GM23338 (cell line): ENCODE results near the gene HSDL2. TPM values are rescaled to one million over a fixed set of nuclear protein-coding genes. Genes with fewer than 3 reads are reported as not detected.
A peak's percentile ranks its signal among the peaks of the same experiment; 100 is the strongest.

ENCODE experiments used
- ATAC-seq: fragments of 200-7000 bp; cut with Tn5 transposase; 3 replicates; pipeline ENCODE4 v1.9.1; 2020
- DNase-seq: peaks from one replicate; pipeline ENCODE4 v3.0.0-alpha.2; 2015; ENCODE audit warnings: low spot score
- H2AFZ ChIP-seq: fragments of 200-600 bp; sonication (generic); 2 replicates; pipeline ENCODE4 v1.8.0; 2016; ENCODE audit warnings: antibody characterized with exemption, mild to moderate bottlenecking, moderate library complexity
- H3F3A ChIP-seq: fragments of 200-600 bp; sonication (generic); replicated peaks from 2 replicates; pipeline ENCODE4 v1.8.0; 2017; ENCODE audit warnings: antibody characterized with exemption, mixed run types, low read depth
- H3K27ac ChIP-seq: fragments of 200-600 bp; sonication (generic); 2 replicates; pipeline ENCODE4 v1.6.1; 2016; ENCODE audit warnings: low read depth
- H3K27me3 ChIP-seq: fragments of 200-600 bp; sonication (generic); 2 replicates; pipeline ENCODE4 v1.8.0; 2016; ENCODE audit warnings: mild to moderate bottlenecking, mixed run types, moderate library complexity; ENCODE audit not compliant: insufficient read depth
- H3K36me3 ChIP-seq: fragments of 200-600 bp; sonication (generic); 2 replicates; pipeline ENCODE4 v1.8.0; 2016; ENCODE audit warnings: mild to moderate bottlenecking; ENCODE audit not compliant: insufficient read depth
- H3K4me1 ChIP-seq: fragments of 200-600 bp; sonication (generic); 2 replicates; pipeline ENCODE4 v1.8.0; 2016; ENCODE audit warnings: mild to moderate bottlenecking, moderate library complexity; ENCODE audit not compliant: insufficient read depth
- H3K4me2 ChIP-seq: fragments of 200-600 bp; sonication (generic); 2 replicates; pipeline ENCODE4 v1.7.1; 2017; ENCODE audit warnings: mixed run types
- H3K4me3 ChIP-seq: fragments of 200-600 bp; sonication (generic); 2 replicates; pipeline ENCODE4 v1.6.1; 2016; ENCODE audit warnings: mixed run types
- H3K79me2 ChIP-seq: fragments of 200-600 bp; sonication (generic); replicated peaks from 2 replicates; pipeline ENCODE4 v1.8.0; 2017; ENCODE audit warnings: mild to moderate bottlenecking; ENCODE audit not compliant: insufficient read depth
- H3K9me2 ChIP-seq: fragments of 200-600 bp; sonication (generic); 2 replicates; pipeline ENCODE4 v1.8.0; 2017; ENCODE audit not compliant: insufficient read depth
- H4K20me1 ChIP-seq: fragments of 200-600 bp; sonication (generic); replicated peaks from 2 replicates; pipeline ENCODE4 v1.8.0; 2017; ENCODE audit warnings: mild to moderate bottlenecking; ENCODE audit not compliant: insufficient read depth
- H3K27ac Mint-ChIP-seq: 2 replicates; pipeline ENCODE4 v1.8.0; 2020; ENCODE audit warnings: inconsistent platforms, mild to moderate bottlenecking, moderate library complexity, mixed read lengths
- H3K27me3 Mint-ChIP-seq: 3 replicates; pipeline ENCODE4 v1.8.0; 2022; ENCODE audit warnings: low read depth, mild to moderate bottlenecking, moderate library complexity, mixed read lengths, inconsistent platforms; ENCODE audit not compliant: insufficient read depth, poor library complexity
- H3K36me3 Mint-ChIP-seq: 3 replicates; pipeline ENCODE4 v1.8.0; 2021; ENCODE audit warnings: low read depth, mild to moderate bottlenecking, inconsistent platforms, moderate library complexity, mixed read lengths
- H3K4me1 Mint-ChIP-seq: 3 replicates; pipeline ENCODE4 v1.8.0; 2020; ENCODE audit warnings: mild to moderate bottlenecking, inconsistent platforms, mixed read lengths
- H3K4me3 Mint-ChIP-seq: 3 replicates; pipeline ENCODE4 v1.8.0; 2021; ENCODE audit warnings: moderate library complexity, mild to moderate bottlenecking, inconsistent platforms, mixed read lengths
- H3K9me3 Mint-ChIP-seq: 3 replicates; pipeline ENCODE4 v1.8.0; 2020; ENCODE audit warnings: moderate library complexity, mild to moderate bottlenecking, inconsistent platforms, mixed read lengths
- CREB1 ChIP-seq: fragments of 250-450 bp; sonication (Bioruptor Pico); IDR thresholded peaks from 2 replicates; pipeline ENCODE4 v1.5.0; 2020; ENCODE audit warnings: low read depth, mild to moderate bottlenecking, moderate library complexity
- CTCF ChIP-seq, 2 experiments: fragments of 200-600 bp in 1 of 2; sonication (generic) in 1 of 2; conservative IDR thresholded peaks; 2 replicates each; pipeline versions ENCODE4 v1.5.1 to v1.6.1; 2016 to 2017; ENCODE audit warnings: antibody characterized with exemption in 2 of 2, low read depth in 2 of 2, mild to moderate bottlenecking in 2 of 2, moderate library complexity in 1 of 2
- ETS1 ChIP-seq: IDR thresholded peaks from 2 replicates; pipeline ENCODE4 v1.6.1; 2016; ENCODE audit warnings: antibody characterized with exemption
- EZH2 ChIP-seq: fragments of 200-600 bp; sonication (generic); IDR thresholded peaks from one replicate; pipeline ENCODE4 v1.8.0; 2017; ENCODE audit warnings: antibody characterized with exemption, mild to moderate bottlenecking, low read depth; ENCODE audit not compliant: unreplicated experiment
- JUNB ChIP-seq: IDR thresholded peaks from one replicate; pipeline ENCODE4 v1.6.1; 2016; ENCODE audit warnings: antibody characterized with exemption; ENCODE audit not compliant: unreplicated experiment
- NANOG ChIP-seq: IDR thresholded peaks from 2 replicates; pipeline ENCODE4 v1.6.1; 2016; ENCODE audit warnings: antibody characterized with exemption, borderline replicate concordance
- STAT1 ChIP-seq: IDR thresholded peaks from one replicate; pipeline ENCODE4 v1.6.1; 2016; ENCODE audit warnings: antibody characterized with exemption; ENCODE audit not compliant: unreplicated experiment
- ZNF114 ChIP-seq: fragments of 250-450 bp; sonication (Bioruptor Pico); IDR thresholded peaks from 2 replicates; pipeline ENCODE4 v1.5.0; 2020; ENCODE audit warnings: mild to moderate bottlenecking, moderate library complexity
- ZNF331 ChIP-seq: fragments of 250-450 bp; sonication (Bioruptor Pico); IDR thresholded peaks from 2 replicates; pipeline ENCODE4 v1.5.0; 2020; ENCODE audit warnings: low read depth, mild to moderate bottlenecking, moderate library complexity
- polyA plus RNA-seq: library from polyadenylated mRNA; unstranded; fragments of >200 nt; fragmentation: Nextera tagmentation; extraction: Ambion mirVana; gene quantifications from 2 replicates; pipeline ENCODE4 v1.2.1, GENCODE V29; 2016
- total RNA-seq: library from RNA; depleted of rRNA; stranded (reverse); fragments of >200 nt; shearing (Covaris generic); gene quantifications from 2 replicates; pipeline ENCODE4 v1.2.3, GENCODE V29; 2014

HSDL2 gene
- total and polyA plus RNA-seq, 2 experiments from 2014 or later = 11.4 to 15.3 TPM

DNA sequence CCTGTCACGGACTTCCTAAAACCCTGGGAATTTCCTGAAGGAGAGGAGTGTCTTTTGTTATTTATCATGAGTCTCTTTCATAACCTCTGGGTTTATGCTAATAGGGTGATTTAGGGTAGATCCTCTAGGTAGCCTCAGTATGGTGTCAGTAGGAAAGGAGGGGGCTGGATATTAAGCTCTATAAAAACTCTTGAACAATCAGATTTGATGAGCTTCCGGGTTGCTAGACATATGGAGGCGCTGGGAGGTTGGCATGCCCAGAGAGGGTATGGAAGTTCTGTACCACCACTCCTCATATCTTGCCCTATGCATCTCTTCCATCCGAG, 30.9 kb upstream of the HSDL2 start:
- H3K9me2 ChIP-seq = no peaks in the 10 kb centered on the region
- H3K4me2 ChIP-seq = peak overlapping the region; percentile 47
- H3K36me3 Mint-ChIP-seq = no peaks in the 10 kb centered on the region; the same call in 2 of the 3 replicates
- no peaks in the 10 kb centered on the region for H3K36me3 ChIP-seq
- peaks cover 19% of the 10 kb centered on the region for H3K4me1 Mint-ChIP-seq
- H3K27me3 ChIP-seq = no peaks in the 10 kb centered on the region
- peak; percentile 17 for DNase-seq
- TF ChIP-seq NANOG = 0 out of 2 replicates have a peak, but pooled peaks have one; percentile 25
- TF ChIP-seq EZH2 = no peak
- H4K20me1 ChIP-seq = no peaks in the 10 kb centered on the region
- peak overlapping the region; percentile 52; the same call in 1 of the 3 replicates for H3K4me3 Mint-ChIP-seq
- H3K27me3 Mint-ChIP-seq = peaks cover 8% of the 10 kb centered on the region
- no peaks in the 10 kb centered on the region for H3K79me2 ChIP-seq
- H3K27ac Mint-ChIP-seq = no peak overlapping the region
- ATAC-seq = peak; percentile 69
- no peaks in the 10 kb centered on the region for H3K9me3 Mint-ChIP-seq
- peak overlapping the region; percentile 36 for H3K4me3 ChIP-seq
- no peaks in the 10 kb centered on the region for H3F3A ChIP-seq
- peaks cover 17% of the 10 kb centered on the region; the same call in 1 of the 2 replicates for H3K4me1 ChIP-seq
- H2AFZ ChIP-seq = no peak overlapping the region; the same call in 1 of the 2 replicates
- no peak overlapping the region for H3K27ac ChIP-seq

DNA sequence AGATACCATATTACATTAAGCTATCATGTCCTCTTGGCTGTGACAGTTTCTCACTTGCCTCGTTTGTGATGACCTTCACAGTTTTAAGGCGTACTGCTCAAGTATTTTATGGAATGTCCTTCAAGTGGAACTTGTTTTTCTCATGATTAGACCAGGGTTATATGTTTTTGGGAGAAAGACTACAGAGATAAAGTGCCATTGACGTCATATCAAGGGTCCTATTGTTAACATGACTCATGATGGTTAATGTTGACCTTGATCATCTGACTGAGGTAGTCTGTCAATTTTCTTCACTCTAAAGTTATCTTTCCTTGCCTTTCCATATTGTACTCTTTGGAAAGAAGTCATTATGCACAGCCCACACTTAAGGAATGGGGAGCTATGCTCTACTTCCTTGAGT, 28.7 kb upstream of the HSDL2 start:
- DNase-seq (no peak), ATAC-seq (no peak)
- Mint-ChIP-seq H3K27ac (no peak overlapping the region), H3K27me3 (peaks cover 6% of the 10 kb centered on the region), H3K9me3 (no peaks in the 10 kb centered on the region), H3K36me3 (no peaks in the 10 kb centered on the region), H3K4me1 (peaks cover 32% of the 10 kb centered on the region), H3K4me3 (no peak overlapping the region)
- no peak overlapping the region for H3K27ac ChIP-seq
- no peaks in the 10 kb centered on the region for H3K79me2 ChIP-seq
- peaks cover 28% of the 10 kb centered on the region; the same call in 1 of the 2 replicates for H3K4me1 ChIP-seq
- no peaks in the 10 kb centered on the region for H4K20me1 ChIP-seq
- no peaks in the 10 kb centered on the region for H3K9me2 ChIP-seq
- no peak overlapping the region for H3K4me2 ChIP-seq
- TF ChIP-seq ZNF114 (CRISPR knock-in tag) (no peak), EZH2 (no peak)
- no peaks in the 10 kb centered on the region for H3K27me3 ChIP-seq
- no peak overlapping the region for H2AFZ ChIP-seq
- no peaks in the 10 kb centered on the region for H3K36me3 ChIP-seq
- H3K4me3 ChIP-seq = no peak overlapping the region
- H3F3A ChIP-seq = no peaks in the 10 kb centered on the region

- no peak overlapping the region for H3K27ac ChIP-seq
- Mint-ChIP-seq H3K36me3 (no peaks in the 10 kb centered on the region), H3K4me1 (peaks cover 32% of the 10 kb centered on the region), H3K9me3 (no peaks in the 10 kb centered on the region), H3K27ac (no peak overlapping the region), H3K4me3 (no peak overlapping the region), H3K27me3 (peaks cover 5% of the 10 kb centered on the region)
- H4K20me1 ChIP-seq = no peaks in the 10 kb centered on the region
- H3K4me3 ChIP-seq = no peak overlapping the region
- H3K4me2 ChIP-seq = no peak overlapping the region
- DNase-seq (no peak), ATAC-seq (no peak)
- H2AFZ ChIP-seq = no peak overlapping the region
- no peaks in the 10 kb centered on the region for H3K9me2 ChIP-seq
- H3K79me2 ChIP-seq = no peaks in the 10 kb centered on the region
- H3K36me3 ChIP-seq = no peaks in the 10 kb centered on the region
- no peaks in the 10 kb centered on the region for H3F3A ChIP-seq
- peaks cover 28% of the 10 kb centered on the region; the same call in 1 of the 2 replicates for H3K4me1 ChIP-seq
- H3K27me3 ChIP-seq = no peaks in the 10 kb centered on the region
- TF ChIP-seq STAT1 (no peak), ZNF114 (CRISPR knock-in tag) (no peak), ZNF331 (CRISPR knock-in tag) (no peak), CTCF (conservative IDR thresholded peaks at IDR 0.05; ENCODE audit: low read depth in 2 of 2) (no peak), CREB1 (CRISPR knock-in tag) (no peak), ETS1 (no peak), NANOG (no peak), JUNB (no peak)
Observed at GRCh38 chr9:112352209-112352608, 27.7 kb upstream of the HSDL2 start.
